Esophagus squamous epithelium (tissue), 5 donors: ENCODE measurements around the gene MAD1L1. TPM values are rescaled to one million over a fixed set of nuclear protein-coding genes. Genes with fewer than 3 reads are reported as not detected.

Experiments used
- DNase-seq: peaks from one replicate; lab custom pipeline; 2025; lab: John Stamatoyannopoulos, UW
- H3K27ac ChIP-seq, 4 donors: fragments of 200-600 bp; sonication (generic); one replicate each; pipeline ENCODE4 v1.5.1; 2016 to 2019; ENCODE audit warnings: mild to moderate bottlenecking in 1 of 4
- H3K27me3 ChIP-seq, 4 donors: fragments of 200-600 bp; sonication (generic); 1 replicate in 3 of 4; 2 replicates in 1 of 4; pipeline versions ENCODE4 v1.5.1 to v1.6.0; 2017 to 2021; ENCODE audit warnings: antibody characterized with exemption in 1 of 4
- H3K36me3 ChIP-seq, 3 donors: fragments of 200-600 bp; sonication (generic); one replicate each; pipeline ENCODE4 v1.5.1; 2016 to 2019
- H3K4me1 ChIP-seq, 3 donors: fragments of 200-600 bp; sonication (generic); one replicate each; pipeline ENCODE4 v1.5.1; 2017 to 2019
- H3K4me3 ChIP-seq, 4 donors: fragments of 200-600 bp; sonication (generic); 1 replicate in 3 of 4; 2 replicates in 1 of 4; pipeline ENCODE4 v1.5.1; 2016 to 2019; ENCODE audit warnings: mild to moderate bottlenecking in 2 of 4, moderate library complexity in 1 of 4
- H3K9me3 ChIP-seq, 3 donors: fragments of 200-600 bp; sonication (generic); one replicate each; pipeline ENCODE4 v1.5.1; 2016 to 2019
- CTCF ChIP-seq, 6 experiments: fragments of 450-650 bp in 4 of 6; fragments of 200-600 bp in 2 of 6; sonication (generic) in 2 of 6; IDR thresholded peaks; one replicate each; pipeline ENCODE4 v1.5.1; 2016 to 2019; ENCODE audit warnings: antibody characterized with exemption in 6 of 6, mild to moderate bottlenecking in 4 of 6, moderate library complexity in 4 of 6
- POLR2A ChIP-seq, 4 donors: fragments of 450-650 bp; IDR thresholded peaks; one replicate each; pipeline ENCODE4 v1.6.1; 2017; ENCODE audit warnings: antibody characterized with exemption in 4 of 4, mild to moderate bottlenecking in 4 of 4, moderate library complexity in 3 of 4
- WGBS, 2 donors: methylation state at CpG; one replicate each; pipeline ENCODE4 v1.1.5; 2018; 5-methylcytosine and 5-hydroxymethylcytosine counted together
- intact Hi-C: fragments of 100-400 bp; cut with DNase I; formaldehyde crosslinking; loops from one replicate; pipeline ENCODE4 v1.15.0; 2022
- total RNA-seq, 4 donors: library from RNA; depleted of rRNA; stranded (reverse); fragments of >200 nt; gene quantifications; one replicate each; pipeline ENCODE4 v1.1.0, GENCODE V29; 2016
- donor health status: DM: yes; HTN: yes; CAD: no.

The MAD1L1 gene
- total RNA-seq, 4 donors from 2014 or later = 16.6 to 40.4 (median 30.2) TPM

DNA sequence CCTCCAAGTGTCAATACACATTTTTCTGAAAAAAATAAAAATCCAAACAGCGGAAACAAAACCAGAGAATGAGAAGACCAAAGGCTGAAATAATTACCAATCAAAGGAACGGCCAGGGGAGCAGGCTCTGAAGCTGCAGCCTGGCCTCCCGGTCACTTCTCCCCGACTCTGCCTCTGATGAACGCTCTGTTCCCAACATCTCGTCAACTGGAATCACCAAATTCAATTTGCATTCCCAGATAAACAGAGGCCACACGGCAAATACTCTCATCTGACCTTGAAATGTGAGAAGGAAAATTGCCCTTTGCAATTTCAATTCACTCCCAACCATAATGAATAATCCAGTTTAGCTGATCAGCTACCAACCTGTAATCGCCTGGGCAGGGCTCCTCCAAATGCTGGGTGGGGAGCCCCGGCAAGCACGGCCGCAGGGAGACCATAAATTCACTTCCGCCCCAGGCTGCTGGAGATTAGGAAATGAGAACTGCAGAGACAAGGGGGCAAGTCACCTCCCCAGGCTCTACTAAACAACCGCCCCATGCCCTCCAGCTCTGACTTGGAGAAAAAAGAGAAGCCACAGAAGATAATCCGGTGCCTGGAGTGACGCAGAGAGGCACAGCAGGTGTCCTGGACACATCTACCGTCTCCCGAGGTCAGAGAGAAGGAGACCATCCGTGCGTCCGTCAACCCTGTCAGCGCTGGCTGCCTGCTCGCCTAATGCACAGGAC, 153.2 kb downstream of the MAD1L1 start:
- H3K9me3 ChIP-seq = no peaks in the 10 kb centered on the region
- intact Hi-C loops = no loop called here

DNA sequence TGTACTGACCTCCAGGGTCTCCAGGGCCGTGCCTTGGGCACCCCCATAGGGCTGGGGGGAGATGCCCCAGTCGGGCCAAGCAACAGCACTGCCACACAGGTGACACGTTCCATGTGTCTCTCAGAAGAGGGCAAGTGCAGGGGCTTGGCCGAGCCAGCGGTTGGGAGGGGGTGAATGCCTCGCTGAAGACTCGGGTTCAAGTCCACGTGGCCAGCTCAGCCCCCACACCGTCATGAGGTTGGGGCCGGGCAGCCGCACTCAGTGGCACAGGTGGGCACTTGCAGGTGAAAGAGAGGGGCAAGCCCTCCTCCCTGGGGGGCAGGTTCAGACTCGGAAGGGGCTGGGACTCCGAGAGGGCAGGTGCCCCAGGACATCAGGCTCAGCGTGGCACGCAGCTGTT, 153.8 kb downstream of the MAD1L1 start:
- intact Hi-C loops = no loop called here

More for the DNA sequence above, 153.2 kb downstream of the MAD1L1 start:
- H3K4me1 ChIP-seq = no peaks in the 10 kb centered on the region
- no peaks in the 10 kb centered on the region for H3K27me3 ChIP-seq
- no peak overlapping the region for H3K4me3 ChIP-seq
- TF ChIP-seq POLR2A (IDR thresholded peaks at IDR 0.05) (no peak), CTCF (IDR thresholded peaks at IDR 0.05) (no peak)
- H3K36me3 ChIP-seq = peaks cover 0 to 38% (median 0%) of the 10 kb centered on the region in 3 donors
- 83 to 87% methylated on average over 21 to 22 of the region's 22 CpGs for WGBS, 2 donors
- H3K27ac ChIP-seq = no peak overlapping the region
- no peak for DNase-seq

DNA sequence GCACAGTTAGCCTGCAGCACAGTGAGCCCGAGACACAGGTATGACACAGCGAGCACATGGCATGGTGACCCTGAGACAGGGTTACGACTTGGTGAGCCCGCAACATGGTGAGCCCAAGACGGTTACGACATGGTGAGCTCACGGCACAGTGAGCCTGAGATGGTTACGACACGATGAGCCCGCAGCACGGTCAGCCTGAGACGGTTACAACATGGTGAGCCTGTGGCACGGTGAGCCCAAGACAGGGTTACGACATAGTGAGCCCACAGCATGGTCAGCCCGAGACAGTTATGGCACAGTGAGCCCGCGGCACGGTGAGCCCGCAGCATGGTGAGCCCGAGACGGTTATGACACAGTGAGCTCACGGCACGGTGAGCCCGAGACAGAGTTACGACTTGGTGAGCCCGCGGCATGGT, 156.1 kb downstream of the MAD1L1 start:
- no peak for DNase-seq
- no peaks in the 10 kb centered on the region for H3K27me3 ChIP-seq
- H3K9me3 ChIP-seq = no peaks in the 10 kb centered on the region
- H3K4me1 ChIP-seq = no peaks in the 10 kb centered on the region
- no peak overlapping the region for H3K4me3 ChIP-seq
- intact Hi-C loops = no loop called here
- no peak overlapping the region for H3K27ac ChIP-seq
- H3K36me3 ChIP-seq = peaks cover 0 to 18% (median 0%) of the 10 kb centered on the region in 3 donors
- TF ChIP-seq POLR2A (IDR thresholded peaks at IDR 0.05) (no peak), CTCF (IDR thresholded peaks at IDR 0.05) (no peak)
- 85 to 92% methylated on average over 25 to 27 of the region's 27 CpGs for WGBS, 2 donors

More for the DNA sequence above, 153.8 kb downstream of the MAD1L1 start:
- Histone ChIP-seq H3K9me3 (no peaks in the 10 kb centered on the region), H3K4me1 (no peaks in the 10 kb centered on the region), H3K4me3 (no peak overlapping the region), H3K27ac (no peak overlapping the region), H3K36me3 (peaks cover 0 to 32% (median 0%) of the 10 kb centered on the region in 3 donors), H3K27me3 (no peaks in the 10 kb centered on the region)
- DNase-seq = no peak
- 92 to 95% methylated on average over 5 to 9 of the region's 15 CpGs for whole genome bisulfite sequencing, 2 donors
- TF ChIP-seq POLR2A (IDR thresholded peaks at IDR 0.05) (no peak), CTCF (IDR thresholded peaks at IDR 0.05) (no peak)

GRCh38 chr7:2075811-2076210, 156.9 kb downstream of the MAD1L1 start:
- no peak for DNase-seq
- H3K27me3 ChIP-seq = no peaks in the 10 kb centered on the region
- no peak overlapping the region for H3K4me3 ChIP-seq
- H3K9me3 ChIP-seq = no peaks in the 10 kb centered on the region
- no peaks in the 10 kb centered on the region for H3K4me1 ChIP-seq
- H3K27ac ChIP-seq = no peak overlapping the region
- intact Hi-C loops = no loop called here
- TF ChIP-seq CTCF (IDR thresholded peaks at IDR 0.05) (no peak), POLR2A (IDR thresholded peaks at IDR 0.05) (no peak)
- peaks cover 0 to 18% (median 0%) of the 10 kb centered on the region in 3 donors for H3K36me3 ChIP-seq
- WGBS, 2 donors = 87 to 98% methylated on average over 8 to 12 of the region's 17 CpGs

- 78 to 84% methylated on average over 8 to 15 of the region's 17 CpGs for WGBS, 2 donors
- Histone ChIP-seq H3K36me3 (peaks cover 0 to 18% (median 0%) of the 10 kb centered on the region in 3 donors), H3K27ac (no peak overlapping the region), H3K4me1 (no peaks in the 10 kb centered on the region), H3K4me3 (no peak overlapping the region), H3K27me3 (no peaks in the 10 kb centered on the region), H3K9me3 (no peaks in the 10 kb centered on the region)
- intact Hi-C loops = no loop called here
- TF ChIP-seq CTCF (IDR thresholded peaks at IDR 0.05) (no peak), POLR2A (IDR thresholded peaks at IDR 0.05) (no peak)
- DNase-seq = no peak
Measured at GRCh38 chr7:2074691-2075090, 158.1 kb downstream of the MAD1L1 start.
